HG03439 (cell line): ENCODE measurements around the gene RAPGEF4.
"Not testable (repeated sequence)": the region's sequence is repeated elsewhere in the genome, so short reads cannot be mapped to it uniquely, and the experiment has no call there.

Experiments
- ATAC-seq: cut with Tn5 transposase; IDR thresholded peaks from one replicate; pipeline ENCODE4 v1.9.1; 2021; ENCODE audit warnings: mild to moderate bottlenecking, moderate library complexity; ENCODE audit not compliant: unreplicated experiment

The RAPGEF4 gene

DNA sequence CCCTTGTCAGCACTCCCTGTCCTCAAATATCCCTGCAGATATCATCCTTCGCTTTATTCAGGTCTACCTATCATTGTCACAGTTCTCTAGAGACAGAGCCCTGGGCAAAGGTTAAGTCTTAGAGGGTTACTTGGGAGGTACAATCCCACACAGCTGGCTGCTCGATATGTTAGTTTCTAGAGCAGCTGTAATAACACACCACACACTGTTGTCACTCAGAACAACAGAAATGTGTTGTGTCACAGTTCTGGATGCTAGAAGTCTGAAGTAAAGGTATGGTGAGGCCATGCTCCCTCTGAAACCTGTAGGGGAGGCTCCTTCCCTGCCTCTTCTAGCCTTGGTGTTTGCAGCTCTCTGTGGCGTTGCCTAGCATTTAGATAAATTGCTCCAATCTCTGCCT, 9.9 kb upstream of the RAPGEF4 start:
- no peak for ATAC-seq

DNA sequence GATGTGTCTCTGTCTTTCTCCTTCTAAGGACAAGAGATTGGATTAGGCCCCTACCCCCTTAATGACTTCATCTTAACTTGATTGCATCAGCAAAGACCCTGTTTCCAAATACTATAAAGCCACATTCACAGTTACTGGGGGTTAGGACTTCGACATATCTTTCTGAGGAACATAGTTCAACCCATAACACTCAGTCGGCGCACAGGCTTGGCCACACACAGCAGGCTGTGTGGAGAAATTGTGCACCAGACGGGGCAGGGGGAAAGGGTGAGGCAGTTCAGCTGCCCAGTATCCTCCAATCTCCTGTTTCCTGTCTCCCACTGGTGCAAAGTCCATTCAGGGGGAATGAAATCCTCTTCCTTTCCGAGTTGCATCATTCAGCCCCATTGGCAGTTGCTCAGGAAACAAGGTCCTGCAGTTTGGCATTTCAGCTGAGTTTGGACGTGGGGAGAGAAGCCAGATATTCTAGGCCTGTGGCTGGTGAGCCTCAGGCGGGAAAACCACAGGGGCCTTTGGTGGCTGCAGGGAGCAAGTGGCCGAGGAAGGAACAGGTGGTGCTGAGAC, 9.4 kb upstream of the RAPGEF4 start:
- ATAC-seq, result no peak

DNA sequence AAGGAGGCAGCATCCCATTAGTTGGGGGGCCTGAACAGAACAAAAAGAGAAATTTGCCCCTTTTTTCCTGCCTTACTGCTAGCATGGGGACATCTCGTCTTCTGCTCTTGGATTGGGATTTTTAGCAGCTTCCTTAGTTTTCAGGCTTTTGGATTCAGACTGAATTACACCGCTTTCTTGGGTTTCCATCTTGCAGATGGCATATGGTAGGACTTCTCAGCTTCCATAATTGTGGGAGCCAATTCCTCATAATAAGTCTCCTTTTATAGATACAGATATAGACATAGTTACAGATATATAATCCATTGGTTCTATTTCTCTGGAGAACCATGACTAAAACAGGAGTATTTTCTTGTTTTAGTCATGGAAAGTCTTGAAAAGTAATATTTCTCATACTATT, 5.2 kb upstream of the RAPGEF4 start:
- no peak for ATAC-seq

DNA sequence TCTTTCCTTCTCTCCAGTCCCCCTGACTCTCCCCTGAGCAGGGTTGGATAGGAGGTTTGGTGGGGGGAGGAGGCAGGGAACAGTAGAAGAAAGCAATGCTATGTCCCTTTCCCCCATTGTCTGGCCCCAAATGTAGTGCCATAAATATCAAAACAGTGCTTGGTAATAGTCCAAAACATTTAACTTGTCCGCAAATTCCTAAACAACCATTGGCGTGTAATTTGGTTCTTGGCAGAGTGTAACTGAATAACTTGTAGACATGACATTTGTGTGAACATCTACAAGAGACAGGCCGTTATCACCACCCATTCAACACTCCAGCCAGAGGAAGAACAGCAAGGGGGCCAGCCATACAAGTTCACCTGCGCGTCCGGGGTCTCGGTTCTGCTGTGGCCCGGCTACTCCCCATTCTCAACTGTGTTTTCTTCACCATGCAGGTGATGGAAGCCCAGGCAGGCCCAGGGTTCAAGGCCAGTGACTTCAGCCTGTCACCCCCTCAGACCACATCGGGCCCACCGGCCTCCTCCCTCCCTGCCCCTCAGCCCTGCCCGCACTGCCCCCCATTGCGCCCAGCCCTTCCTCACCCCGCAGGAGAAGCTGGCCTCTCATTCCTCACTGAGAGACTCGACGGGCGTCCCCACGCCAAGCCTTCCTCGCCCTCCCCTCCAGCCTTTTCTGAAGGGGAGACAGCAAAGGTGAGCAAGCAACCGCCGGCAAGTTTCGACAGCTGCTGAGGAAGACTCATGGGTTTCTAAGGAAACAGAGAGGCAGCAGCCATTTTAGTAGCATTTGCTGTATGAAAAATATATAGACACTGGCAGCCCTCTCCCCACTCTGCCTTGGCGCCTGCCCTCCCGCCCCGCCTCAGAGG, 699 bp upstream of the RAPGEF4 start:
- no peak for ATAC-seq

DNA sequence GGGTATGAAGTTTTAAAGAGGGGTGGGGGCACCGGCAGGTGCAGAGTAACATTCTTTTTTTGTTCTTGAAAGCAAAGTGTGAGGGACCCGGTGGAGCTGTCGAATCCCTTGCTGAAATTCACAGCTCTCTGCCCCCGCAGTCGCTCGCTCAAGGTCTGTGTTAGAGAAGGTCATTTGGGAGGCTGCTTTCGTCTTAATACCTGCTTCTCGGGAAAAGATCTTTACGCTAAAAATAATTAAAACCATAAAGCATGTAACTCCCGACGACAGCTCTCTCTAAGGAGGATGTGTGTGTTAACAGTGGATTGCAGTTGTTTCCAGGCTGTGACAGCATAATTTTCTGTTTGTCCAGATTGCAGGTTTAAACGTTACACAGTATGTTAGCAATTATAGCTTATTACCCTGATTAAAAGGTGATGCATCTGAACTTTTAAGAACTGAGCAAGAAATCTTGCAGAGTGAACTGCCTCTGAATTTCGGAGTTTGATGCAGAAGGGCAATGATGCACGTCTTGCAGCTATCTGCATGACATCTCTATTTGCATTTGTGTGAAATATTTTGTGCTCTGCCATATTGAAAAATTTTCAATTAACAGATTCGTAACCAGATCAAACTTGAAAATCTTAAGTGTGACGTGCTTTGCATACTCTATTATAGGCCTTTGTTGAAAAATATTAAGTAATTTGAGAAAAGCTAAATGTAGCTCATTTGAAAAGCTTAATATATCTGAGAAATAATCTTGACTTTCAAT, 954 bp downstream of the RAPGEF4 start:
- ATAC-seq, result no peak

DNA sequence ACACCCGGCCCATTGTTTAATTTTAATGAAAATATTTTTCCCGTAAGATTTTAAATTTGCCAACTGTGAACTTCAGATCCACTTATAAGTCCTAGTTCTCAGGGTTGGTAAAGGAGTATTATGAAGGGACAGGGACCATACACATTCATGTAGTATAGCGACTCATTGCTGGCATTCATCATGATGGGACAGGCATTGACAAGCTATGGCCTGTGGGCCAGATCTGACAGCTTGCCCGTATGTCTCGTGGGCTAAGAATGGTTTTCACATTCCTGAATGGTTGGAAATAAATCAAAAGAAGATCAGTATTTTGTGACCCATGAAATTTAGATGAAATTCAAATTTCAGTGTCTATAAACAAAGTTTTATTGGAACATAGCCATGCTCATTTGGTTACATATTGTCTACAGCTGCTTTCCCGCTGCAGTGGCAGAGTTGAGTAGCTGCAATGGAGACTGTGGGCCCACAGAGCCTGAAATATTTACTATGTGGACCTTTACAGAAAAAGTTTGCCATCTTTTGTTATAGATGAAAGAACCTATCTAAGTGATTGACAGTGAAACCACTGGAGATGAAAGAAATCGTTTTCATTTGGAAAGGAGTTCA, 4.1 kb downstream of the RAPGEF4 start:
- ATAC-seq, result no peak

DNA sequence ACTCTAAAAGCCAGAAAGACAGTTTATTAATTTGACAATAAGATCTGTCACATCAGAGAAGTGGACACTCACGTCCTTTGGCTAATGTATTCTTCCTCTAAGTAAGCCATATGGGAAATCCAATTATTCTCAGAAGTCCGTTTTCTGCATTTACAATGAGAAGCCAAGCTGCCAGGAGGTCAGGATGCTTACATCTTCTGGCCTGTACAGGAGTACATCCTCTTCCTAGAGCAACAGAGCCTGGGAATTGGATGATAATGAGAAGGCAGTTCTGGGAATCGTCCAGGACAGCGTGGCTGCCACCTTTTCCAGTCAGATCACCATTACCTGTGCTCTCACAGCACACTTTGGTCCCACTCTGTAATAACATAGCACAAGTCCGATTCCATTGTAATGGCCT, 5.2 kb downstream of the RAPGEF4 start:
- no peak for ATAC-seq

DNA sequence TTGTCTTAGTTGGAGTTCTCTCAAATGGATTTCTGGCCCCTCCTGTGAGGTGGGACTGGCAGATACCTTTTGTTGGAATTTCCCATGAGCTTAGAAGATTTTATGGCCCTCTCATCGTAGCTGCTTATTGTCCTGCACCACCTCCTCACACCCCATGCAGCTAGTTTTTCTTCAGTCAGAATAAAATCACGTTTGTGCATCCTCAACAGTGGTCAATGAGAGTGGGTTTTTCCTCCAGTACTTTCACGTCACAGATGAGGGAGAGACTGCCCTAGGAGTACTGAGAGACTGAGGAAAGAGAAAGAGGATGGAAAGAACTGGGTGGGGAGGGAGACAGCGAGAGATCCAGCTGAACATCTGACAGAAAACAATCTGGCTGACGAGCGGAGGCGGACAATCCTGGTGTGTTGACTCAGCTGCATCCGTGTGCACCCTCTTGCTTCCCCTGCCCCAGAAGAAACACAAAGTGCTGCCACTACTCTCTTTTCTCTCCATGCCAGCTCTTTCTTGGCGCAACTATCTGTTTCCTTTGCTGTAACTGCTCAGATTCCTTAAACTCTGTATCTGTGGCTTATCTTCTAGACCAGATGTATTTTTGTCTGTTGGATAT, 7.4 kb downstream of the RAPGEF4 start:
- ATAC-seq, result no peak

DNA sequence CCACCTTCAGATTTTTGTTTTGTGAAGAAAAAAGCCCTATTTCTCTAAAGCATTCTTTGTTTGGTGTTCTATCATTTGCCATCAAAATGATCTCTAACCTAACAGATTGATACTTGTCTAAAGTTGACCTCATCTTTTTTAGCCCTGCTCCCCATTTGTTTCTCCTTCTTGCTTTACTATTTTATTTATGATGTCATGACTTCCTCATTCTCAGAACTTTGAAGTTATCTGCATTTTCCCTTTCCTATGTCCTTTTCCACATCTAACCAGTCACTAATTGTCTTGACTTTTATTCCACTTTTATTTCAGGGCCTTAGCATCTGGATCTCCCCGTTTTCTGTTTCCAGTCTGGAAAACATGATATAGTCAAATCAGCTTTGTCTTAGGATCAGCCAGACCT, 8.3 kb downstream of the RAPGEF4 start:
- ATAC-seq, result no peak

DNA sequence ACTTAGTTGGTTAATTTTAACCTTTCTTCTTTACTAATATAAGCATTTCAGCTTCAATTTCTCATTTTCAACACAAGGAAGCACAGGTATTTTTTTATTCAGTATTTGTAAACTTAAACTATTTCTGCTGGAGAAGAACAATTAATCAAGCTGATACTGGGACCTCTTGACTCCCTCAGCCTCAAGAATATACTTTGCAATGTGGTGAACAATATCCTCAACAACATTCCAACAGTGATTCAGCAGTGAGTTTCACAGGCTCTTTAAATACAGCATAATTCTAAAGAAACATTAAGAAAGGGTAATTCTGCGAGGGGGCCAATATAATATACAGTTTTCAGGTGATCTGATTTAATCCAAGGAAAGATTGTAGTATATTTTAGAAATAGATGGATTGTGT, 10.0 kb downstream of the RAPGEF4 start:
- ATAC-seq, result no peak

DNA sequence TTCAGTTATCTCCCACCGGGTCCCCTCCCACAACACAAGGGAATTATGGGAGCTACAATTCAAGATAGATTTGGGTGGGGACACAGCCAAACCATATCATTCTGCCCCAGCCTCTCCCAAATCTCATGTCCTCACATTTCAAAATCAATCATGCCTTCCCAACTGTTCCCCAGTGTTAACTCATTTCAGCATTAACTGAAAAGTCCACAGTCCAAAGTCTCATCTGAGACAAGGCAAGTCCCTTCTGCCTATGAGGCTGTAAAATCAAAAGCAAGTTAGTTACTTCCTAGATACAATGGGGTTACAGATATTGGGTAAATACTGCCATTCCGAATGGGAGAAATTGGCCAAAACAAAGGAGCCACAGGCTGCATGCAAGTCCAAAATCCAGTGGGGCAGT, 12.9 kb downstream of the RAPGEF4 start:
- ATAC-seq, result not testable (repeated sequence)

DNA sequence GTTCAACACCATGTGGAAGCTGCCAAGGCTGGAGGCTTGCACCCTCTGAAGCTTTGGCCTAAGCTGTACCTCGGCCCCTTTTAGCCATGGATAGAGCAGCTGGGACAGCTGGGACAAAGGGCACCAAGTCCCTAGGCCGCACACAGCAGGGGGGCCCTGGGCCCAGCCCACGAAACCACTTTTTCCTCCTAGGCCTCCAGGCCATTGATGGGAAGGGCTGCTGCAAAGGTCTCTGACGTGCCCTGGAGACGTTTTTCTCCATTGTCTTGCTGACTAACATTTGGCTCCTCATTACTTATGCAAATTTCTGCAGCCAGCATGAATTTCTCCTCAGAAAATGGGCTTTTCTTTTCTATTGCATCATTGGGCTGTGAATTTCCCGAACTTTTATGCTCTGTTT, 13.7 kb downstream of the RAPGEF4 start:
- ATAC-seq, result no peak

DNA sequence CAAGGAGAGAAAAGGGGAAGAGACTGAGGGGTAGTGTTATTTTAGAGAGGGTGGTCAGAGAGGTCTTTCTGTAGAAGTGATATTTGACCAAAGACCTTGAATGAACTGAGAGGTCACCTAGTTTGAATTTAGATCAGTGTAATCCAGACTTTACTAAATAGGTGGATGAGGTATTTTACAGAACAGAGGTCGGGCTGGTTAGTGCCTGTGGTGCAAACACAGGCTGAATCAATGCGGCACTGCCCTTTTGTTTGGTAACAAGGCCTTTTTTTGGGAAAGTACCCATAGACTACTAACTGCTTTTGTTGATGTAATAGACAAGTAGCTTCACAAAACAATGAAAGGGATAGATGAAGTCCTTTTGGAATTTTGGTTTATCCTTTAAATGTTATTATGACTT, 15.9 kb downstream of the RAPGEF4 start:
- ATAC-seq, result no peak

DNA sequence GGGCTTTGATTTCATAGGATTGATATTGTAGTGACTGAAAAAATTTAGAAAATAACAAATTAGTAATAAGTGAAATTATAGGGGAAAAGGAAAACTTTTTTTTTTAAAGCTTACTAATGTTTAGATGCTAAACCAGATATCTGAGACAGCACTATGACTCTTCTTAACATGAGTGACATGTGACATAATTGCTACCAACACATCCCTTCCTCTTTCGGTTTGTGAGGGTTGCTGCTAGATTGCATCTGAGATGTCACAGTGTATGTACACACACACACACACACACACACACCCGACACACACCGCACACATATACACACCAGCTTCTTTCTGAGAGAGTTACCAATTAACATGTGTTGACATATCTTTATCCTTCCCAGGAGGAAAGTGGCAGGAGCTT, 18.0 kb downstream of the RAPGEF4 start:
- no peak for ATAC-seq

DNA sequence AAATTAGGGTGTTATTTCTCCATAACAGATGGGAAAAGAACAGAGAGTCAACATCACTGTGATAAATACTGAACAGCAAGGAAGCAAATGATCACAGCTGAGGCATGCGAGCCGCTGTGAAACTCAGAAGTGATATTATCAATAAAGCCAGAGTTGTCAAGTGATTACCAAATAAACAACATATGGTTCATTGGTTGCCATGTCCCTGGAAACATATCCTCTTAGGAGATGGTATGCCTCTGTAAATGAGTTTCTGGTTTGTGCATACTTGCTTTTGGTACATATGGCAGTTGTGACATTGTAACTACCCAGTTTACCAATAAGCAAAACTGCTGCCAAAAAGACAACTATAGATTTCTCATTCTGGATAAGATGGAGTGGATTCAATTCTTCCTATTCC, 23.8 kb downstream of the RAPGEF4 start:
- no peak for ATAC-seq

DNA sequence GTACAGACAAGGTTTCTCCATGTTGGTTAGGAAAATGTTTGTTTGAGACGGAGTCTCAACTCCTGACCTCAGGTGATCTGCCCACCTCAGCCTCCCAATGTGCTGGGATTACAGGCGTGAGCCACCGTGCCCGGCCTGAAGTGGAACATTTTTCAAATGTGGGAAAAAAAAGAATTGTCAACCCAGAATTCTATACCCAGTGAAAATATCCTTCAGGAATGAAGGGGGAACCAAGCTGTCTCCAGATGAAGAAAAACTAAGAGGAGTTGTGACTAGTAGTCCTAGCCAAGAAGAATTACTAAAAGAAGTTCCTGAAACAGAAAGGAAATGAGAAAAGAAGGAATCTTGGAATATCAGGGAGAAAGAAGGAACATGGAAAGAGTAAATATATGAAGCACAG, 25.7 kb downstream of the RAPGEF4 start:
- ATAC-seq, result no peak

DNA sequence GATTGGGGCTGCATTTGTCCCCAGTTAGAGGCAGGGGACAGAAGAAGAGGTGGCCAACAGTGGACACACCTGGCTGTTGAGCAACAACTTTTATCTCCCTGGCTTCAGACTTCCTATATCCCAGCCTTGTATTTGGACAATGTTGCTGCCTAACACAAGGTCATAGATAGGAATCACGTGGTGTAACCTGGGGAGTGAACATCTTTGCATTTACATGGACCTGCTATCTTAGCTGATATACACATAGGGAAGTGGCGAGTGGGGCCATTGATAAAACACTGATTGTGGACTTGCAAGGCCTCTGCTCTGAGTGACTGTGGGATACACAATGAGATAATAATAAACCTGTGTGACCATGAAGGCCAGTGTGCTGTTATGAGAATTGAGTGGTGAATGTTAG, 26.9 kb downstream of the RAPGEF4 start:
- no peak for ATAC-seq

DNA sequence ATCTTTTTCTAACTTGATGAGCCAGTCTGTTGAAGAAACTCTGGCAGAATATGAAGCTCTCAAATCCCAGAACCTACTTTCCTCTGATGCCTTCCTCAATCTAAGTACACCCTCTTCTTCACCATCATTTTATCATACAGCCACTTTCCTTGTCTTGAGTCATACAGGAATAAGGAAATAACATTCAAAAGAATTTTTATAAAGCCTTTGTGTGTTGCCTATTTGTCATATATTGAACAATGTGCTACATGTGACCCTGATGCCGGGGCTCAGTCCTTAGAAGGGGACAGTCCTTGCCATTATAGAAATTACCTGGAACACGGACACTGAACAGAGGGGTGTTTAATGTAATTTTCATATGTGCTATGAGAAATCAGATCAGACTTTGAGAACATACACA, 27.4 kb downstream of the RAPGEF4 start:
- ATAC-seq, result no peak

DNA sequence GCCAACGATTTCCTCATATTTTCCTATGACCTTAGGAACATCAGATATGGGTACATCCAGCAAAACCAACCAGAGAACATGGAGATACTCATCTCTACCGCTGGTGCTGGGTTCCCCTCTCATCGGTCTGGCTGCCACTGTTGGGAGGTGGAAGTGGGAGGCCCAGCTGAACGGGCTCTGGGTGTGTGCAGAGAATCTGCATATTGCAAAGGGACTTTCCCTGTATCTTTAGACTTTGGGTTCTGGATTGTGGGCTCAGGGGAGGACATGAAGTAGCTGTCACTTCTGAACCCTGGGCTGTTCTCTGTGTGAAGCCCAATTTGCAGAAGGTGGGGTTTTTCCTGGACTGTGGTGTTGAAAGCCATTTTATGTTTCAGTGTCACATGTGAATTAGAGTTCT, 30.0 kb downstream of the RAPGEF4 start:
- ATAC-seq, result no peak

DNA sequence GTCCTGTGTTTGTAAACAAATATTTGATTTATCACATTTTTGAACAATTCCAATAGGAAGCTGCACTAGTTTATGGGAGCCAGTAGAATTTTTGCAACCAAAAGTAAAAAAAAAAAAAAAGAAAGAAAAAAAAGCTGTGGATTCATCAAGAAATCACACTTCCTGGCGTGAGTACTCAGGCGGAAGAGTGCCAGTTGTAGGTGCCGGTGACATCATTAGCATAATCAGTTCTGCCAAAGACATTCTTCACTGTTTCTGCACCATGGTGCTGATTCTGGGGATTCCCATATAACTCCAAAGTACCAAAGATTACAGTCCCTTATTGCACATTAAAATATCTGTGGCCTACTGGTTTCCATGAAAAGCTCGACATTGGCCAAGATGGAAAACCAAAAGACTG, 32.8 kb downstream of the RAPGEF4 start:
- no peak for ATAC-seq

DNA sequence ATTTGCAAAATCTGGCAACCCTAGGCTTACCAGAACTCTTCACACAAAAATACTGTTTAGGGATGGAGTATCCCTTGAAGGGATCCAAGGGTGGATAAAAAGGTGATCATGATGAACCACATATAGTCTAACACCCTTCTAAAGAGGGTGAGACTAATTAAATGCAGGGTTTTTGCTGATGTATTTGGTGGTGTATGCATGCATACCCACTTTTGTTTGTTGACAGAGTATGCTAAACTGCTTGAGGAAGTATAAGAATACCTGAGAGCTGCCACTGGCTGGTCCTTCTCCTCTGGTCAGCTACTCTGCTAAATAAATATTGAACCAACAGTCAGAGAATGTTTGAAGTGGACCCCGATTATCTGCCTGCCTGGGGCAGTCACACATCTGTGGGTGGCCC, 34.2 kb downstream of the RAPGEF4 start:
- no peak for ATAC-seq
